T-helper 1 cell treated with Interleukin-12 subunit alpha and Interleukin-12 subunit beta and Interleukin-4 antibody, amounts not matched to agents 30 ng/mL and 1 ng/mL, for 36 hours (primary cell): ENCODE measurements around the gene MS4A18. TPM values are rescaled to one million over a fixed set of nuclear protein-coding genes. Genes with fewer than 3 reads are reported as not detected.

Experiments
- intact Hi-C: fragments of 100-400 bp; cut with micrococcal nuclease; formaldehyde crosslinking; loops from one replicate; pipeline ENCODE4 v1.15.1; 2024
- total RNA-seq: library from RNA; stranded (reverse); gene quantifications from 2 replicates; pipeline ENCODE4 v1.2.3, GENCODE V29; 2022

The MS4A18 gene
- total RNA-seq, 1 donor from 2014 or later = not detected

DNA sequence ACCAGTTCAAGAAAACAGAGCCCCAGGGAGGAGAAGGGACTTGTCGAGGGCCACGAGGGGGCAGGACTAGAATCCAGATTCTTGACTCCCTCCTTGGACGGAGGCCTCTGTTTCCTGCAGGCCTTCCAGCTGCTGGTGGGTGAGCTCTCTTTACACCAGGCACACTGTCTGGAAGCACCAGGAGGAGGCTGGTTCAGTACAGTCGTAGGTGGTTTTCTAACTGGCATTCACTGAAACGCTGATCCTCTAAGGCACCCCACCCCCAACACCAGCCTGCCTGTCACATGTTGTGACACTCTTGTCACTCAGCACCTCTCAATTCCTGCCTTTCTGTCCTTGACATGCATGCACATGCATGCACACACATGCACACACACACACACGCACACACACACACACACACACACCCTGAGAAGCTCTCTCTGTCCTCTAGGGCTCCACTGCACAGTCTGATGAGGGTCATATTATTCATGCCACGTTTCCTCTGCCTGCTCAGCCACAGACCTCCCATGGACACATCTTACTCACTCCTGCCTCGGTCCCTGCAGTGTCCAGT, 61.4 kb downstream of the MS4A18 start:
- intact Hi-C loops = no loop called here

DNA sequence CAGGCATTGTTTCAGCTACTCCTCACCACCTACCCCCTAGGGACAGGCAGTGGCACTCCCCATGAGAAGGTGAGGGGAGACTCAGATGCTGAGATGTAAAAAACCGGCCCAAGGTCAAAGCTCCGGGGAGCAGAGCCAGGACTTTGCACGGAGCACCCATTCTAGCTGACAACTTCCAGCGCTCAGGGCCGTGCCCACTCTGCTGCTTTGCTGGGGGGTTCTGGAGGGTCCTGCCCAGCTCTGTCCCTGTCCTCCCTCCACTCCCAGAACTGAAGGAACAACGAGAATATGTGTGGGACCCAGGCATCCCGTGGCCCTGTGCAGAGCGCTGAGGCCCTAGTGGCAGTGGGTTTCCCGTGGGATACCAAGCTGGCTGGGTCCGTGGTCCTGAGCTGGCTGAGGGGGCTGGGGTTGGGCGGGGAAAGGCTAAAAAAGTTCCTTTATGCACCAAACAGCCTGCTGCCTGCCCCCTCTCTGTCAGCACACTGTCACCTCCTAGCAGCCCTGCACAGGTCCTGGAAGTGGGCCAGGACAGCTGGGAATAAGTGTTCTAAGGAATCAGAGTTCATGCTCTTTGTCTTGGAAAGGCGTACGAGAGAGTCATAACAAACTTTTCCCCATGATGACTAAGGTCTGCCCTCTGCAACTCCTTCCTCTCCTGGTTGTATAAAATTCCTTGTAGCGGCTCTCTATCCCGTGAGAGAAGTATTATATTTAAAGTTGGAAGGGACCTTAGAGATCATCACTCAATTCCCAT, 62.5 kb downstream of the MS4A18 start:
- intact Hi-C loops = no loop called here

DNA sequence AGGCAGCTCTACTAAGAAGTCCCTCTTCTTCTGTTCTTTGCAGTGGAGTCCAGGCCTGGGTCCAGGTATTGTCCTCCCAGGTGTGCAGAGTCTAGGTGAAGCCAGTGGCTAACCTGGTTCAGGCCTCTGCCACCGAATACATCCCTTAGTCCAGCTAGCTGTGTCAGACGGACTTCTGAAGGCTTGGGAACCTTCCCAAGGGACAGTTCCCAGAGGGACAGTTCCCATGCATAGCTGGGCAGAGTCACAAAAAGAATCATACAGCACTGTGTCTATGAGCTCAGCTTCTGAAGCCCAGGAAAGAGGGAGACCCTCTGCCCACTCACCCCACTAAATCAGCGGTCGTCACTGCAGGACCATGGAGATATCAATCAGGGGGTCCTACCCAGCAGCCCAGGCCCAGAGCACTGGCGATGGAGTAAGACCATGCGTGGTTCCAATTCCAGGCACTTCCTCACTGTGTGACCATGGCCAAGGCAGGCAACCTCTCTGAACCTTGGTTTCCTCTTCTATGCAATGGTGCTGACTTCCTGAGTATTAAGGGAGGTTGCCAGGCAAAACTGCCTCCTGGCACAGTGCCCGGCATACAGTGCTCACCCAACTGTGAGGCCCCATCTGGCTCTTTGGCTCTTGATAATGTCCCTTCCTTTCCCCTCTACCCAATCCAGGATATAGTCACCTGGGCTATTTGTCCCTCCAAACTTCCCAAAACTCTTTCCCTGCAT, 64.0 kb downstream of the MS4A18 start:
- intact Hi-C loops = no loop called here

DNA sequence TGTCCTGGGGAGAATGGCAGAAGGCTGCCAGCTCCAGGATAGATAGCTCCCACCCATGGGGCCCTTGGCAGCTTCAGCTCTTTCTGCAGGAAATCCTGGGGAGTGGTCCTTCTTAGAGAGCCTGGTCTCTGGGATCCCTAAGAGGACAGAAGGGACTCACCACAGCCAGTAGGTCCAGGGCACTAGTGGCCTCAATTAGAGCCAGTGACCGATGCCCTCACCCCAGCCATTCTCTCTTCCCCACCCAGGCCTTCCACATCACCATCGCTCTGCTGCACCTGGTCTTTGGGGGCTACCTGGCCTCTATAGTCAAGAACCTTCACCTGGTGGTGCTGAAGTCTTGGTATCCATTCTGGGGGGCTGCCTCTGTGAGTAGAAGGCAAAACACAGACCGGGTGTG, 66.2 kb downstream of the MS4A18 start:
- intact Hi-C loops = no loop called here

DNA sequence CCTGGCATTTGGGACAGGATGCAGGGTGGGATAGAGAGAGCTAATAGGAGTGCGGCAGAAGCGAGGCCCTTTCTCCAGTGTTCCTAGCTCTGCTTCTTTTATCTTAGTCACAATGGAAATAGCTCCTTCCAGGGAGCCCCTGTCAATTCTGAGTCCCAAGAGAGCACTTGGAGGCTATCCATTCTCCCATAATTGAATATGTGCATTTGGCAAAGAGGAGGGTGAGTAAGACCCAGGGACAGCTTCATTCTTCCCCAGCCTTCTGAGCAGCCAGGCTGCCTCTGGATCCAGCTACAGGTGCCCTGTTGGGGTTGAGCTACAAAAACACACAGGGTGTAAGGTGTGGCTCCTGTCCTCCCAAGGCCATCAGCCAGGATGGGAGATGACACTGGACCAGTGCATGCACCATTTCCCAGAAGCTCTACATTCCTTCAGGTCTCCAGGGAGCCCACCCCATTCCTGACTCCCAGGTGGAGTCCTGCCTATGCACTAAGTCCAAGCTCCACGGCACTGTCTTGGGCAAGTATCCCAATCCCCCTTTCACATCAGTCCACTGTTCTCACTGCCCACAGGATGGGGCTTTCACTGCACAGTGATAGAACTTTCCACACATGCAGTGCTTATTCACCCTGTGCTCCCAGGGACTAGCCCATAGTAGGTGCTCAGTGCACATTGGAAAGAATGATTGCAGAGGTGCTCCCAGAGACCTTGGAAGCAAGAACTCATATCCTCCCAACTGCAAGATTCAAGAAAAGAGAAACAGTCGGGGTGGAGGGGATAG, 66.8 kb downstream of the MS4A18 start:
- intact Hi-C loops = no loop called here

DNA sequence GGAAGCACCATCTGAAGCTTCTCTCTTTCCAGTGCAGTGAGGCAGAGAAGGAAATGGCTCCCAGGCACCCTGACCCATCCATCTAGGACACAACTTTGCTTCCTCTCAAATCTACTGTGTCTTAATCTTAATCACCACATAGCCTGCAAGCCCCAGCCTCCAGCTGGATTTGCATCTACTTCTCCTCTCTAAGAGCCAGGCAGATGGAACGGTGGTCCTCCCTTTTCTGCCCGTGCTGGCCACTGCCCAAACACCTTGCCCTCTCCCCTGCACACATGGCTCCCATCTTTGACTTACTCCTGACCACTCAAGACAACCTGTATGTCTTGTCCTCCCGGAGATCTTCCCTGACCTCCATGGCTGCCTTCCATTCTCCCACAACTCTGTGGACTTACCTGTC, 68.0 kb downstream of the MS4A18 start:
- intact Hi-C loops = no loop called here

Other genes starting within 250 kb of the MS4A18 start
- not detected in 2 replicates for gene MS4A12, start 231.9 kb upstream of the MS4A18 start, total RNA-seq
- not detected in 2 replicates for gene MS4A13, start 209.3 kb upstream of the MS4A18 start, total RNA-seq
- gene MS4A8, start 25.1 kb upstream of the MS4A18 start, total RNA-seq = not detected in 2 replicates
- not detected in 2 replicates for gene MS4A15, start 32.1 kb downstream of the MS4A18 start, total RNA-seq
- gene MS4A10, start 60.6 kb downstream of the MS4A18 start, total RNA-seq = not detected in 2 replicates
- 31.4 and 34.2 TPM in 2 replicates for gene CCDC86, start 117.4 kb downstream of the MS4A18 start, total RNA-seq
- gene PTGDR2, start 131.2 kb downstream of the MS4A18 start, total RNA-seq = 0.12 and 0.34 TPM in 2 replicates
- not detected in 2 replicates for gene ZP1, start 142.8 kb downstream of the MS4A18 start, total RNA-seq
- 136 and 137 TPM in 2 replicates for gene PRPF19, start 181.9 kb downstream of the MS4A18 start, total RNA-seq
- gene TMEM109, start 189.4 kb downstream of the MS4A18 start, total RNA-seq = 99.2 and 103 TPM in 2 replicates
- 0.59 and 1.0 TPM in 2 replicates for gene TMEM132A, start 199.7 kb downstream of the MS4A18 start, total RNA-seq
- gene SLC15A3, start 227.5 kb downstream of the MS4A18 start, total RNA-seq = 1.8 and 2.7 TPM in 2 replicates
- 327 and 336 TPM in 2 replicates for gene CD6, start 247.0 kb downstream of the MS4A18 start, total RNA-seq